ENCODE measurements around the gene EEA1.

Gene EEA1

DNA sequence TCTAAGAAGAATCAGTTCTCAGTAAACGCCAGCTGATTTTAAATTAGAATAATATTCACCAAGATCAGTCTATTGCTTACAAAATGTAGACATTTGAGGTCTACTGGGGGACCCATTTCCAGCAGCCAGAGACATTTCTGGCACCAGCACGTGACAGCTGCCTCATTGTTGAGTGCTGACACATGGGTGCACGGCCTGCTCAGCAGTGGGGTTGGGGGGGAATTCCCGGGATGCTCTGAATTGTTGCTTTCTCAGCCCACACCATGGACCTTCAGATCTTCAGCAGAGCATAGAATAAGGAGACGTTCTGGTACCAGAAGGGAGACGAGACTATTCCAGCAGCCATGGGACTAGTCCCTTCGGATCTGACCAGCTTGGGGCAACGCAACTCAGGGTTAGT, 208.0 kb downstream of the EEA1 start:
- TF ChIP-seq CTCF (IDR thresholded peaks at IDR 0.05; ENCODE audit: insufficient read depth, low read depth, low read length, missing control alignments): no peak
- H3K4me3 ChIP-seq (ENCODE audit: low read depth, low read length): no peak overlapping the region
- DNase-seq (ENCODE audit: low read depth): no peak

Data from GM12865 (cell line).